ENCODE results near the gene CLUH.

DNA sequence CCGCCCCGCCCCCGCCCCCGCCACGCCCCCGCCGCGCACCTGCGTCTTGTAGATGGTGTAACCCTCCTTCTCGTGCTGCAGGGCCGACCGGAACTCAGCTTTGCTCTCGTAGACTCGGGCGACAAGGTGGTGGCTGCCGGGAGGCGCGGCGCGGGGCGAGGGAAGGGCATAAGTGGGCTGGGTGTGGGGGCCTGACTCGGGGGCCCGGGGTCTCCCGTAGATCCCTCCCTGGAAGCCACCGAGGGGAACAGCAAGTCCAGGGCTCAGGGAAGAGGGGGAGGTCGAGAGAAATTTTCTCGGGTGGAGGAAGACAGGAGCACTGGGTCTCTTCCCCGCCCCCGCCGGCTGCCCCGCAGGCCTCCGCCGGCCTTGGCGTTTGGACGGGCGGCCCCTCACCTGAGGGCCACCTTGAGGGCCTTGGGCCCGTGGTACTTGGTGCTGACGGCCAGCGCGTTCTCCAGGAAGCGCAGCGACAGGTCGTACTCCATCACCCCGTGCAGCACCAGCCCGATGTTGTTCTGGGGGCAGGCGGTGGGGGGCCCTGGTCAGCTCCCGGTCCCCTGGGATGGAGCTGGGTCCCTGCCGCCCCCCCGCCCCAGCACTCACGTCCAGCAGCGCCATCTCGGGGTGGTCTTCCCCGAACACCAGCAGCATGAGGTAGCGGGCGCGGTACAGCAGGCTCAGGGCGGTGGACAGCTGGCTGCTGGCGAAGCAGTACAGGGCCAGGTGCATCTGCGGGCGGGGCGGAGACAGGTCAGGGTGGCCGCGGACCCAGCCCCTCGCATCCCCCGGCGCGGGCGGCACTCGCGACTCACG, 19.4 kb downstream of the CLUH start:
- TF ChIP-seq CTCF (IDR thresholded peaks at IDR 0.05; ENCODE audit: low read length) (no peak), EZH2 (optimal IDR thresholded peaks at IDR 0.05; ENCODE audit: low read depth, low read length) (no peak), EZH2phosphoT487 (IDR thresholded peaks at IDR 0.05; ENCODE audit: low read length) (no peak)

Data from MM.1S (cell line).